IPS-18a (cell line): ENCODE results near the gene KRTAP4-1.
"Not testable (repeated sequence)": the region's sequence is repeated elsewhere in the genome, so short reads cannot be mapped to it uniquely, and the experiment has no call there.

Source experiments
- H3K27ac ChIP-seq: one replicate; pipeline ENCODE4 v1.5.1; 2013; ENCODE audit warnings: low read length
- H3K27me3 ChIP-seq: one replicate; pipeline ENCODE4 v1.6.1; 2013; ENCODE audit warnings: mild to moderate bottlenecking, low read length; ENCODE audit not compliant: control insufficient read depth, insufficient read depth
- H3K36me3 ChIP-seq: one replicate; pipeline ENCODE4 v1.6.1; 2013; ENCODE audit warnings: low read depth, low read length; ENCODE audit not compliant: control insufficient read depth
- H3K4me1 ChIP-seq: one replicate; pipeline ENCODE4 v1.6.1; 2013; ENCODE audit warnings: low read depth, low read length; ENCODE audit not compliant: control insufficient read depth
- H3K4me3 ChIP-seq: one replicate; pipeline ENCODE4 v1.5.1; 2013; ENCODE audit warnings: low read length
- H3K9ac ChIP-seq: one replicate; pipeline ENCODE4 v1.6.1; 2013; ENCODE audit warnings: mild to moderate bottlenecking, low read length, moderate library complexity
- H3K9me3 ChIP-seq: one replicate; pipeline ENCODE4 v1.6.1; 2013; ENCODE audit warnings: low read depth, low read length; ENCODE audit not compliant: control insufficient read depth

The KRTAP4-1 gene

DNA sequence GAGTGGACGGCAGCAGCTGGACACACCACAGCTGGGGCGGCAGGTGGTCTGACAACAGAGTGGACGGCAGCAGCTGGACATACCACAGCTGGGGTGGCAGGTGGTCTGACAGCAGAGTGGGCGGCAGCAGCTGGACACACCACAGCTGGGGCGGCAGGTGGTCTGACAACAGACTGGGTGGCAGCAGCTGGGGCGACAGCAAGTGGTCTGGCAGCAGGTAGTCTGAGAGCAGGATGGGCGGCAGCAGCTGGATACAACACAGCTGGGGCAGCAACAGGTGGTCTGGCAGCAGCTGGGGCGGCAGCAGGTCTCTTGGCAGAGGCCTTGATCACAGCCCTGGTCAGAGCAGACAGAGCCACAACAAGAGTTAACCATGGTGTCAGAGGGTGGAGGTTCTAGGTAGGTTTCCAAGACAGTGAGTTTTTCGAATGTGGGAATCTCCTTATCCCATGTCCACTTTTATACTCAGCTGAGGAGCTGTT is at the start of gene KRTAP4-1:
TSS of gene KRTAP4-1 (minus strand) at position 432 of the 482 bp plus-strand sequence. CDS start at position 375, 57 bp downstream.
- no peaks in the 10 kb centered on the region for H3K9me3 ChIP-seq
- H3K9ac ChIP-seq = no peak within 1 kb of the TSS
- no peaks in the 10 kb centered on the region for H3K4me1 ChIP-seq
- no peaks in the 10 kb centered on the region for H3K27me3 ChIP-seq
- no peaks in the 10 kb centered on the region for H3K36me3 ChIP-seq
- no peak within 1 kb of the TSS for H3K4me3 ChIP-seq
- no peak within 1 kb of the TSS for H3K27ac ChIP-seq

DNA sequence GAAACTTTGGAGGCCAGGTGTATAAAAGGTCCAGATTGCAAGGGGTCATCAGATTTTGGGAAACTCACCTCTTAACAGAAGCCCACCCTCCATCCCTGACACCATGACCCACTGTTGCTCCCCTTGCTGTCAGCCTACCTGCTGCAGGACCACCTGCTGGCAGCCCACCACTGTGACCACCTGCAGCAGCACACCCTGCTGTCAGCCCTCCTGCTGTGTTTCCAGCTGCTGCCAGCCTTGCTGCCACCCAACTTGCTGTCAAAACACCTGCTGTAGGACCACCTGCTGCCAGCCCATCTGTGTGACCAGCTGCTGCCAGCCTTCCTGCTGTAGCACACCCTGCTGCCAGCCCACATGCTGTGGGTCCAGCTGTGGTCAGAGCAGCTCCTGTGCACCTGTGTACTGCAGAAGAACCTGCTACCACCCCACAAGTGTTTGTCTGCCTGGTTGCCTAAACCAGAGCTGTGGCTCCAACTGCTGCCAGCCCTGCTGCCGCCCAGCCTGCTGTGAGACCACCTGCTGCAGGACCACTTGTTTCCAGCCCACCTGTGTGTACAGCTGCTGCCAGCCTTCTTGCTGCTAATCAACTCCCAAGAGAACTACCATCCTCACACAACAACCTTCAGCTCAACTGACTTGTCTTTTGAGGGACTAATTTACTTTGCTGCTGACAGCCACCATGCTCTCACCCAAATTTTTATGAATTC is 47.8 kb upstream of the KRTAP4-1 start, which contains the start of gene KRTAP9-3:
TSS of gene KRTAP9-3 (plus strand) at position 51 of the 707 bp plus-strand sequence. CDS start at position 104, 53 bp downstream.
- H3K4me3 ChIP-seq, H3K4me1 ChIP-seq, H3K27me3 ChIP-seq, H3K9me3 ChIP-seq, H3K27ac ChIP-seq, H3K36me3 ChIP-seq, H3K9ac ChIP-seq: not testable (repeated sequence)

DNA sequence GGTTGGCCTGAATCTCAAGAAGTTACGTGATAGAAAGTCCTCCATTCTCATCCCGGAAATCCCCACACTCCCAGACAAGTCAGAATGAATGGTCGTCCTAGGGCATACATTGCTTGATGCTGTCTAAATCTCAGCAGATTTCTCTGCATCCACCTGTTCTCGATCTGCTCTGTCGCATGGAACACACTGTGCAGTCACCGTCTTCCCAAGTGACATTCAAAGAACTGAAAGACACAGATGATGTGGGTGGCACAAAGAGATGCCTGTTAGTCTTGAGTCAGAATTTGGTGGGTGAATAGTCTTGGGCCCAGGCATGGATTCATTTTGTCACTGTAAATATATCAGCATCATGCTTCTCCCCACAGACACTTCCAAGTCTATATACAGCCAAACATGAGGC is 47.0 kb upstream of the KRTAP4-1 start:
- H3K27ac ChIP-seq = no peak overlapping the region
- H3K4me1 ChIP-seq = no peaks in the 10 kb centered on the region
- no peaks in the 10 kb centered on the region for H3K36me3 ChIP-seq
- H3K9ac ChIP-seq = no peak overlapping the region
- no peak overlapping the region for H3K4me3 ChIP-seq
- H3K9me3 ChIP-seq = no peaks in the 10 kb centered on the region
- no peaks in the 10 kb centered on the region for H3K27me3 ChIP-seq

DNA sequence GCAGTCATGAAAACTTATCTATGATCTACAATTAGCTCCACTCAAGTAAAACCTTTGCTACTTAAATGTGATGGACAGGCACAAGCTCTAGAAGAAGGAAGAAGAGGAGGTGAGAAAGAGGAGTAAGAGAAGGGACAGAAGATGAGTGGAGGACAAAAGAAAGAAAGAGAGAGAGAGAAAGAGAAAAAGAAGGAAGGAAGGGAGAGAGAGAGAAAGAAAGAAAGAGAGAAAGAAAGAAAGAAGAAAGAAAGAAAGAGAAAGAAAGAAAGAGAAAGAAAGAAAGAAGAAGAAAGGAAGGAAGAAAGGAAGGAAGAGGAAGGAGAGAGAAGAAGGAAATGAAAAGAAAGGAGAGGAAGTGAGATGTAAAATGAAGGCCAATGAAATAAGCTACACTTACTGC is 45.4 kb upstream of the KRTAP4-1 start:
- H3K36me3 ChIP-seq = no peaks in the 10 kb centered on the region
- no peak overlapping the region for H3K4me3 ChIP-seq
- H3K27ac ChIP-seq = no peak overlapping the region
- no peaks in the 10 kb centered on the region for H3K27me3 ChIP-seq
- no peaks in the 10 kb centered on the region for H3K4me1 ChIP-seq
- H3K9ac ChIP-seq = no peak overlapping the region
- H3K9me3 ChIP-seq = no peaks in the 10 kb centered on the region

DNA sequence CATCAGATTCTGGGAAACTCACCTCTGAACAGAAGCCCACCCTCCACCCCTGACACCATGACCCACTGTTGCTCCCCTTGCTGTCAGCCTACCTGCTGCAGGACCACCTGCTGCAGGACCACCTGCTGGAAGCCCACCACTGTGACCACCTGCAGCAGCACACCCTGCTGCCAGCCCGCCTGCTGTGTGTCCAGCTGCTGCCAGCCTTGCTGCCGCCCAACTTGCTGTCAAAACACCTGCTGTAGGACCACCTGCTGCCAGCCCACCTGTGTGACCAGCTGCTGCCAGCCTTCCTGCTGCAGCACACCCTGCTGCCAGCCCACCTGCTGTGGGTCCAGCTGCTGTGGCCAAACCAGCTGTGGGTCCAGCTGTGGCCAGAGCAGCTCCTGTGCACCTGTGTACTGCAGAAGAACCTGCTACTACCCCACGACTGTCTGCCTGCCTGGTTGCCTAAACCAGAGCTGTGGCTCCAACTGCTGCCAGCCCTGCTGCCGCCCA is 41.9 kb upstream of the KRTAP4-1 start, which contains the start of gene KRTAP9-2:
TSS of gene KRTAP9-2 (plus strand) at position 51 of the 498 bp plus-strand sequence. CDS start at position 58, 7 bp downstream.
- not testable (repeated sequence) for H3K27ac ChIP-seq, H3K27me3 ChIP-seq, H3K36me3 ChIP-seq, H3K4me3 ChIP-seq, H3K9me3 ChIP-seq, H3K9ac ChIP-seq, H3K4me1 ChIP-seq

DNA sequence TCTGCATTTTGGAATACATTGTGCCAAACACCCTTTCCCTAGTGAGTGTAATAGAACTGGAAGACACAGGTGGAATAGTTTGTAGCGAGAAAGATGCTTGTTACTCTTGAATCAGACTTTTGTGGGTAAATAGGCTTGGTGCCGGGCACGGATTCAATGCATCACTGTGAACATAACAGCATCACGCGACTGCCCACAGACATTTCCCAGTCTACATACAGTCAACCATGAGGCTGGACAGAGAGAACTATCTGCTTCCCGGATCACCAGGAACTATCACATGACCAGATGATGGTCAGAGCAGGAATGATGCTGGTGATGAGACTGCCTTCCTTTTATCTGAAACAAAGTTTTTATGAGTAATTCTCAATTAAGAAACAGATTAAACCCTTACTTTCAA is 41.3 kb upstream of the KRTAP4-1 start:
- Histone ChIP-seq H3K4me1 (no peaks in the 10 kb centered on the region), H3K4me3 (no peak overlapping the region), H3K27me3 (no peaks in the 10 kb centered on the region), H3K9me3 (no peaks in the 10 kb centered on the region), H3K36me3 (no peaks in the 10 kb centered on the region), H3K9ac (no peak overlapping the region), H3K27ac (no peak overlapping the region)

DNA sequence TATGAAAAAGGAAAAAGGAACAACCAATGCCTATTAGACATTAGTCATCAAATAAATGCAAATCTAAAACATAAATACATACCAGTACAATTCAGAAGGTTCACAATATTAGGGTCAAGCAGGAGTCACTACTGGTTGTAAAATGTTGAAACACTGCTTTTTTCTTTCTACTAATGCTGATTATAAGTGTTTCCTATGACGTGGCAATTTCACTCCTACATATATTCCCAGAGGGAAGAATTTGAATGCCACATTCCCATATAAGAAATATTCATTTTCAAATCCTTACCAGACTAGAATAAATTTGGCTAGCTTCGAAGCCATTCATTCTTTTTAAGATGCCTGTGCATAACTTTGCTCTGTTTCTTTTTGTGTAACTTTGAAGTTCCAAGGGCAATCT is 39.1 kb upstream of the KRTAP4-1 start:
- Histone ChIP-seq H3K27me3 (no peaks in the 10 kb centered on the region), H3K9ac (no peak overlapping the region), H3K4me3 (no peak overlapping the region), H3K27ac (no peak overlapping the region), H3K9me3 (no peaks in the 10 kb centered on the region), H3K4me1 (no peaks in the 10 kb centered on the region), H3K36me3 (no peaks in the 10 kb centered on the region)

DNA sequence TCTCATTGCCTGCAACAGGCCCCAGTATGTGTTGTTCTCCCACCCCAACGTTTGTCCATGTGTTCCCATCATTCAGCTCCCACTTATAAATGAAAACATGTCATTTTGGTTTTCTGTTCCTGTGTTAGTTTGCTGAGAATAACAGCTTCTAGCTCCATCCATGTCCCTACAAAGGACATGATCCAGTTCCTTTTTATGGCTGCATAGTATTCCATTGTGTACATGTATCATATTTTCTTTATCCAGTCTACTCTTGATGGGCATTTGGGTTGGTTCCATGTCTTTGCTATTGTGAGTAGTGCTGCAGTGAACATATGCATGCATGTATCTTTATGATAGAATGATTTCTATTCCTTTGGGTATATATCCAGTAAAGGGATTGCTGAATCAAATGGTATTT is 31.0 kb upstream of the KRTAP4-1 start:
- Histone ChIP-seq H3K27me3 (no peaks in the 10 kb centered on the region), H3K36me3 (no peaks in the 10 kb centered on the region), H3K4me3 (no peak overlapping the region), H3K9ac (no peak overlapping the region), H3K9me3 (no peaks in the 10 kb centered on the region), H3K4me1 (no peaks in the 10 kb centered on the region), H3K27ac (no peak overlapping the region)

DNA sequence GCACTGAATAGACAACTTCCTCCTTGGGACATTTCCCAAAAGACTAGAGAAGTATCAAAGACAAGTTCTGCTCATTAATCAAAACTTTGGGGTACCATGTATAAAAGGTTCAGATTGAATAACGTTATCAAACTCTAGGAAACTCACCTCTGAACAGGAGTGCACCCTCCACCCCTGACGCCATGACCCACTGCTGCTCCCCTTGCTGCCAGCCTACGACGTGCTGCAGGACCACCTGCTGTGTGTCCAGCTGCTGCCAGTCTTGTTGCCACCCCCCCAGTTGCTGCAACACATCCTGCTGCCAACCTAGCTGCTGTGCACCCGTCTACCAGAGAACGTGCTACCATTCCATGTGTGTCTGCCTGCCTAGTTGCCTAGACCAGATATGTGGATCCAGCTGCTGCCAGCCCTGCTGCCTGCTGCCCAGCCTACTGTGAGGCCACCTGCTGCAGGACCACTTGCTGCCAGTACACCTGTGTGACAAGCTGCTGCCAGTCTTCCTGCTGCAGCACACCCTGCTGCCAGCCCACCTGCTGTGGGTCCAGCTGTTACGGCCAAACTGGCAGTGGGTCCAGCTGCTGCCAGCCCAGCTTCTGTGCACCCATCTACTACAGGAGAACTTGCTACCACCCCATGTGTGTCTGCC is 27.9 kb upstream of the KRTAP4-1 start:
- Histone ChIP-seq H3K27ac (no peak overlapping the region), H3K4me1 (no peaks in the 10 kb centered on the region), H3K27me3 (no peaks in the 10 kb centered on the region), H3K36me3 (no peaks in the 10 kb centered on the region), H3K9me3 (no peaks in the 10 kb centered on the region), H3K9ac (no peak overlapping the region), H3K4me3 (no peak overlapping the region)

DNA sequence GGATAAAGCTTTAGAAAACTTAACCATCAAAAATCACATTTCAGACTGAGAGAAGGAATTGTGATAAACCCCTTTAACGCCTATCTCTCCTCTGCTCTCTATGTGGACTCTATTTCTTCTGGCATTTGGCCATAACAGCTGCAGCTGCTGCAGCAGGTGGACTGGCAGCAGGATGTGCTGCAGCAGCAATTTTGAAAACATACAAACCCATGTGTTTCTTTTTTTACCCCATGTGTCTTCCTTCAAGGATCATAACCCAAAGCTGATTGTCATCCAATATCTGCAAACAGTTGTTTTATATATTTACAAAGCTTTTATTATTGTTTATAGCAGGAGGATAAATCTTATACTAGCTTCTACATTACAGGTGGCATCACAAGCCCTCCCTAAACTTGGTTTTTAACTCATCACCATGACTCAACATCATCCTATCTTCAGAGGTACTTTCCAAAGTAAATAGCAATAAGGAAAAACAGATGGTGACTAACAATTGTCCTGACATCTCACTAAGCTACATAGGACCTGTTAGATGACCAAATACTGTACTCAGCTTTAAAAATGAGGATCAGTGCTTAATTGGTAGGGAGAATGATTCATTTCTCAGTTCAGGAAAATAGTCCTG is 27.2 kb upstream of the KRTAP4-1 start:
- Histone ChIP-seq H3K27me3 (no peaks in the 10 kb centered on the region), H3K9ac (no peak overlapping the region), H3K27ac (no peak overlapping the region), H3K9me3 (no peaks in the 10 kb centered on the region), H3K36me3 (no peaks in the 10 kb centered on the region), H3K4me3 (no peak overlapping the region), H3K4me1 (no peaks in the 10 kb centered on the region)

DNA sequence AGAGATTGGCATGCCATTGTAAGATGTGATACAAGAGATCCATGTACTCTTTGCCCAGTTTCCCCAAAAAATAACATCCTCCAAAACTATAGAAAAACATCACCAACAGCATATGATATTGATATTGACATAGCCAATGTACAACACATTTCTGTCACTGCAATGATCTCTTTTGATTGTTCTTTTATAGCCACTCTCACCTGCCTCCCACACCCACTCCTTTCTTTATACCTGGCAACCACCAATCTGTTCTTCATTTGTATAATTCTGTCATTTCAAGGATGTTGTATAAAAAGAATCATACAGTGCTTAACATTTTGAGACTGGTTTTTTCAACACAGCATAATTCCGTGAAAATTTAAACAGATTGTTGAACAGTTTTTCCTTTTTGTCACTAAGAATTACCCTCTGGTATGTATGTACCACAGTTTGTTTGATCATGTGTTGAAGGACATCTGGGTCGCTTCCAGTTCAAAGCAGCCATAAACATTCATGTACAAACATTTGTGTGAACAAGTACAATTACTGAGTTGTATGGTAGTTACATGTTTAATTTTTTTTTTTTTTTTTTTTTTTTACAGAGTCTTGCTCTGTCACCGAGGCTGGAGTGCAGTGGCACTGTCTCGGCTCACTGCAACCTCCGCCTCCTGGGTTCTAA is 14.8 kb upstream of the KRTAP4-1 start:
- Histone ChIP-seq H3K27ac (no peak overlapping the region), H3K27me3 (no peaks in the 10 kb centered on the region), H3K36me3 (no peaks in the 10 kb centered on the region), H3K9me3 (no peaks in the 10 kb centered on the region), H3K4me3 (no peak overlapping the region), H3K9ac (no peak overlapping the region), H3K4me1 (no peaks in the 10 kb centered on the region)
